HAP-1 (cell line): ENCODE results near the gene ASF1B.
A peak's percentile ranks its signal among the peaks of the same experiment; 100 is the strongest.
"Not testable (repeated sequence)": the region's sequence is repeated elsewhere in the genome, so short reads cannot be mapped to it uniquely, and the experiment has no call there.

Experiments used
- DNase-seq, 2 experiments: peaks; one replicate each; pipeline ENCODE4 v3.0.0-alpha.2; 2016 to 2020; ENCODE audit warnings: low spot score in 2 of 2
- H3K27me3 ChIP-seq: fragments of 250-450 bp; sonication (Bioruptor Pico); 2 replicates; pipeline ENCODE4 v1.5.1; 2020; ENCODE audit warnings: low read depth, mild to moderate bottlenecking, moderate library complexity
- H3K36me3 ChIP-seq: fragments of 250-450 bp; sonication (Bioruptor Pico); replicated peaks from 2 replicates; pipeline ENCODE4 v1.5.1; 2020; ENCODE audit warnings: mild to moderate bottlenecking
- H3K4me1 ChIP-seq: fragments of 250-450 bp; sonication (Bioruptor Pico); 2 replicates; pipeline ENCODE4 v1.5.1; 2020; ENCODE audit warnings: mild to moderate bottlenecking
- H3K4me3 ChIP-seq: fragments of 250-450 bp; sonication (Bioruptor Pico); 2 replicates; pipeline ENCODE4 v1.5.1; 2020; ENCODE audit warnings: mild to moderate bottlenecking, moderate library complexity
- H3K9me3 ChIP-seq: fragments of 250-450 bp; sonication (Bioruptor Pico); 2 replicates; pipeline ENCODE4 v1.5.1; 2020; ENCODE audit warnings: mild to moderate bottlenecking, moderate library complexity
- in situ Hi-C: fragments of 300-500 bp; cut with MboI; formaldehyde crosslinking; loops from 3 replicates; pipeline ENCODE4 v1.14.3; 2020; ENCODE audit warnings: low sequenced_read_pairs, inconsistent platforms, mixed read lengths

ASF1B gene

DNA sequence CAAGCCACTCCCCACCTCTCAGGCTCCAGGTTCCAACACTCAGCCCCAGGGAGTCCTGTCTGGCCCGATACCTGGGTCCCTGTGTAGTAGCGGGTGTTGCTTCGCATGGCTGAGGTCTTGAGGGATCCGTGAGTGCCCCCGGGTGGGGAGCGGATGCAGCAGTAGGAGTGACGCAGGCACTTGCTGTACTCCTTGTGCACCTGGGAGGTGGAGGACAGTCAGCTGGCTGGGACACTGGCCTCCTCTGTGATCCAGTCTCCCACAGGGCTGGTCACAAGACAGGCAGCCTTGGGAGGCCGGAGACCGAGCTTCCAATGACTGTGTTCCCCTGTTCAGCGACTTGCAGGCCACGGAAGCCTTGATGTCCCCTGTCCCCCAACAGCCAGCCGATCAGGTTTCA lies 16.3 kb upstream of the ASF1B start:
- DNase-seq = no peak
- Histone ChIP-seq H3K36me3 (peaks cover 51% of the 10 kb centered on the region), H3K27me3 (no peaks in the 10 kb centered on the region), H3K9me3 (no peaks in the 10 kb centered on the region), H3K4me3 (no peak overlapping the region), H3K4me1 (peaks cover 7% of the 10 kb centered on the region)
- in situ Hi-C loops = no loop called here

DNA sequence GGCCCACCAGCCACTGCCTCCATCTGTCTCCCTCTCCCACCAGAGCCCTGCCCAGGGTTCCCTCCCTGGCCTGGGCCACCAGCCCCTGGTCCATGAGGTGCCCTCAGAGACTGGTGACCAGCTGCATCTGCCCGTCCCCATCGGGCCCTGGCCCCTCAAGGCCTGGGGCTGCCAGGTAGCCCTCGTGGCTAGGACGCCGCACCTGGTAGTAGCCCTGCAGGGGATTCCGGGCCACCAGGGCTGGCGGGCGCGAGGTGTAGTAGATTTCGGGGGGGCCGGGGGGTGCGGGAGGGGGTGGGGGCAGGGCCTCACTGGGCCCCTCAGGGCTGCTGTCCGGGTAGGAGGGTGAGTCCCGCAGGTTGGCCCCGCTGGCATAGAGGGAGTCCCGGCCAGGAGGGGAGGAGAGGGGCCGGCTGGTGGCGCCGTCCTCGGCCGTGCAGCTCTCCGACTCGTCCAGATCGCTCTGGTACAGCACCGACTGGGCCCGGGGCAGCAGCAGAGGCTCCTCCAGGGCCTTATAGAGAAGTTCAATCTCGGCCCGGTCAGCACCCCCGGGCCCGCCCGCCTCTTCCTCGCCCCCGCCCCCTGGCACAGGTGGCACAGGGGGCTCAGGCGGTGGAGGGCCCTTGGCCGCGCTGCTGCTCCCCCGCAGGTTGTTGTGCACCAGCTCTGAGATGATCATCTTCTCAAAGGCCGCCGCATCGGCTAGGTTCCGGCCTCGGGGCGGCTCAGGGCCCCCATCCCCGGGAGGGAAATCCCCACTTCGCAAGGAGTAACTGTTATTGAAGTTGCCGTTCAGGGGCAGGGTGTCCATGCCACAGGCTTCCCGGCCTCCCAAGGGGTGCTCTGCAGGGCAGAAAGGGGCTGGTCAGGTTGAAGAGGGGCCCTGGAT lies 14.6 kb upstream of the ASF1B start:
- H3K4me1 ChIP-seq = peaks cover 7% of the 10 kb centered on the region
- in situ Hi-C loops = no loop called here
- no peak overlapping the region for H3K4me3 ChIP-seq
- no peak for DNase-seq
- no peaks in the 10 kb centered on the region for H3K9me3 ChIP-seq
- H3K27me3 ChIP-seq = no peaks in the 10 kb centered on the region
- peaks cover 39% of the 10 kb centered on the region for H3K36me3 ChIP-seq

DNA sequence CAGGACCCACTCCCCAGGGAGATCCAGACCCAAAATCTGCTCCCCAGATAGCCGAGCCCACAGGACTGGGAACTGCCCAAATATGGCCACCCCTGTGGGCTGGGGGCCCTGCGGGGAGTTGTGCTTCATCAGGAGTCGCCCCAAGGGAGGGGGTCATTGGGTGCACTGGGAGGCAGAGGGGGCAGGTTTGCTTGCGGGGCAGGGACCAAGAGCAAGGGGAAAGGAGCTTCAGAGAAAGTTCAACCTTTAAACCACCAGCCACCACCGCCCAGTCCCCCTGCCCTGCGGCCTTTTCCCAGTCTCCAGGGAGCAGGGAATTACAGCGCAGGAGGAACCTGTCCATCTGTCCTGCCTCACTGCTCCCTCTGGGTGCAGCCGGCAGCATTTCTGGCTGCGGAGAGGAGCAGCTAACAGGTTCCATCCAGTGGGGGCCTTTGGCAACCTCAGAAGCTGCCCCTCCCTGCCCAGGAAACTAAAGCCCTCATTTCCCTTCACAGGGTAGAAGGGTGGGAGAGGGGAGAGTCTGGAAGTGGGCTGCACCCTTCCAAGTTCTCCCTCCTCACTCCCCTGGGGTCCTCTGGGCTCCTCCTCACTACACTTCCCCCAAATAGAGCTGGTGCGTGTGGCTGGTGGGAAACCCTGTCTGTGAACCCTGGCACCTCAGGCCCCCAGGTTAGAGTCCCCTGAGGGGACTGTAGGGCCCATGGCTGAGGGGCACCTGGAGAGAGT lies 13.8 kb upstream of the ASF1B start:
- DNase-seq = no peak

GRCh38 chr19:14149509-14149994 lies 13.2 kb upstream of the ASF1B start:
- DNase-seq = no peak
- in situ Hi-C loops = no loop called here
- peaks cover 7% of the 10 kb centered on the region for H3K4me1 ChIP-seq

More for the DNA sequence above, 13.8 kb upstream of the ASF1B start:
- Histone ChIP-seq H3K36me3 (peaks cover 34% of the 10 kb centered on the region), H3K4me3 (no peak overlapping the region), H3K27me3 (no peaks in the 10 kb centered on the region), H3K9me3 (no peaks in the 10 kb centered on the region), H3K4me1 (peaks cover 7% of the 10 kb centered on the region)
- in situ Hi-C loops = no loop called here

GRCh38 chr19:14148751-14149410 lies 12.5 kb upstream of the ASF1B start:
- in situ Hi-C loops = no loop called here
- Histone ChIP-seq H3K36me3 (peaks cover 21% of the 10 kb centered on the region), H3K27me3 (no peaks in the 10 kb centered on the region), H3K4me1 (peaks cover 7% of the 10 kb centered on the region), H3K9me3 (no peaks in the 10 kb centered on the region), H3K4me3 (no peak overlapping the region)
- DNase-seq = no peak

More at GRCh38 chr19:14149509-14149994, 13.2 kb upstream of the ASF1B start:
- Histone ChIP-seq H3K27me3 (no peaks in the 10 kb centered on the region), H3K9me3 (no peaks in the 10 kb centered on the region), H3K4me3 (no peak overlapping the region), H3K36me3 (peaks cover 27% of the 10 kb centered on the region)

DNA sequence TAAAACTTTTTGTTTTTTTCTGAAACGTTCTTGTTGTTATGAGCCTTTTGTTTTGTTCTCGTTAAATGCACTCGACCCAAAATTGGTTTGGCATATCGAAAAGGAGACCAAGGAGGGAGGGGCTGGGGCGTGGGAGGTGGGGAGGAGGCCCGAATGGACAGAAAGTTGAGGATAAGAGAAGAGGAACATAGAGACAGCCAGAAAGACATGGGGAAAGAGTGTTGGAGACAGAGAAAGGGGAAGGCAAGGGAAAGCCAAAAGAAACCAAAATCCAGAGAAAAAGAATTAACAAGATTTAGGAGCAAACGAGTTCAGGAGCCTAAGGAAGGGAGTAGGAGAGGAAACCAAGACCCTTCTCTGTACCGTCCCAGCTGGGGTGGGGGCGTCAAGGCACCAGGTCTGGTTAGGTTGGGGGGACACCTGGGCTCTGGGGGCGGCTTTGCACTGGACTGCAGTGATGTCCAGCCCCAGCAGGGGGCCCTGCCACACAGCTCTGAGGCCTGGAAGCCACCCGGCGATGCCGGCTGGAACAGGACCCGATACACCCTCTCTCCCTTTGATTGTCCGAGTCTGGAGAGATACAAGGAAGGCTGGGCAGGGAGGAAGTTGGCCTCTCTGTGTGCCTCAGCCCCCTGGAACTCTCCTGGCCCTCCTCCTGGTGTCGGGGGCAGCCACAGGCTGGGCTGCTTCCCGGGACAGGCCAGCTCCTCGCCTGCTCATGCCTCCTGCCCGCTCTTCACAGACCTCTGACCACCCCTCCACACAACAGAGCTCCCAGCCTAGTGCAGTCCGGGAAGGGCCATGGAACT lies 11.6 kb upstream of the ASF1B start:
- Histone ChIP-seq H3K9me3 (no peaks in the 10 kb centered on the region), H3K4me1 (peaks cover 7% of the 10 kb centered on the region), H3K4me3 (no peak overlapping the region), H3K36me3 (peaks cover 20% of the 10 kb centered on the region), H3K27me3 (no peaks in the 10 kb centered on the region)
- DNase-seq = peak; percentile 22 to 79
- in situ Hi-C loops = no loop called here

GRCh38 chr19:14146789-14147216 lies 10.4 kb upstream of the ASF1B start:
- H3K9me3 ChIP-seq = no peaks in the 10 kb centered on the region
- H3K36me3 ChIP-seq = peaks cover 8% of the 10 kb centered on the region
- DNase-seq = no peak
- peaks cover 7% of the 10 kb centered on the region for H3K4me1 ChIP-seq
- in situ Hi-C loops = no loop called here
- H3K4me3 ChIP-seq = no peak overlapping the region
- H3K27me3 ChIP-seq = no peaks in the 10 kb centered on the region

DNA sequence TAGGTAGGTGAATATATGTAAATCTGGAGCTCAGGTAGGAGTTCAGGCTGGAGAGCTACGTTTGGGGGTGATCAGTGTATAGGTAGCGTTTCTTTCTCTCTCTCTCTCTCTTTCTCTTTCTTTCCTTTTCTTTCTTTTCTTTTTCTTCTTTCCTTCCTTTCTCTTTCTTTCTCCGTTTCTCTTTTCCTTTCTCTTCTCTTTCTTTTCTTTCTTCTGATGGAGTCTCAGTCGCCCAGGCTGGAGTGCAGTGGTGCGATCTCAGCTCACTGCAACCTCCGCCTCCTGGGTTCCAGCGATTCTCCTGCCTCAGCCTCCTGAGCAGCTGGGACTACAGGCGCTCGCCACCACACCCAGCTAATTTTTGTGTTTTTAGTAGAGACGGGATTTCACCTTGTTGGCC lies 9.8 kb upstream of the ASF1B start:
- not testable (repeated sequence) for H3K27me3 ChIP-seq

DNA sequence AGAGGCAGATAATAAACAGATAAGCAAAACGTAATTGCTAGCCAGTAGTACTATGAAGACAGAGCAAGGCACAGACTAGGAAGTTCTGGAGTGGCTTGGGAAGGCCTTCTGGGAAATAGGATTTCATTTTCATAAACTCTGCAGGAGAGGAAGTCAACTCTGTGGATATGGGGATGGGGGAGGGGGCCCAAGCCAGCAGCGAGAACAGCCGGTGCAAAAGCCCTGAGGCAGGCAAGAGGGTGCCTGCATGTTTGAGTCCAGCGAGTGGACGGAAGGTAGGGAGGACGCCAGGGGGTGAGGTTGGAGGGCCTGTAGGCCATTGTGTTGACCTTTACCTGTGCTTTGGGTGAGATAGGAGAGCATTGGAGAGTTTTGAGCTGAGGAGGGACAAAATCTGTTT lies 9.0 kb upstream of the ASF1B start:
- in situ Hi-C loops = no loop called here

More for the DNA sequence above, 9.8 kb upstream of the ASF1B start:
- H3K36me3 ChIP-seq, in situ Hi-C loops, H3K9me3 ChIP-seq, H3K4me3 ChIP-seq, H3K4me1 ChIP-seq, DNase-seq: not testable (repeated sequence)

DNA sequence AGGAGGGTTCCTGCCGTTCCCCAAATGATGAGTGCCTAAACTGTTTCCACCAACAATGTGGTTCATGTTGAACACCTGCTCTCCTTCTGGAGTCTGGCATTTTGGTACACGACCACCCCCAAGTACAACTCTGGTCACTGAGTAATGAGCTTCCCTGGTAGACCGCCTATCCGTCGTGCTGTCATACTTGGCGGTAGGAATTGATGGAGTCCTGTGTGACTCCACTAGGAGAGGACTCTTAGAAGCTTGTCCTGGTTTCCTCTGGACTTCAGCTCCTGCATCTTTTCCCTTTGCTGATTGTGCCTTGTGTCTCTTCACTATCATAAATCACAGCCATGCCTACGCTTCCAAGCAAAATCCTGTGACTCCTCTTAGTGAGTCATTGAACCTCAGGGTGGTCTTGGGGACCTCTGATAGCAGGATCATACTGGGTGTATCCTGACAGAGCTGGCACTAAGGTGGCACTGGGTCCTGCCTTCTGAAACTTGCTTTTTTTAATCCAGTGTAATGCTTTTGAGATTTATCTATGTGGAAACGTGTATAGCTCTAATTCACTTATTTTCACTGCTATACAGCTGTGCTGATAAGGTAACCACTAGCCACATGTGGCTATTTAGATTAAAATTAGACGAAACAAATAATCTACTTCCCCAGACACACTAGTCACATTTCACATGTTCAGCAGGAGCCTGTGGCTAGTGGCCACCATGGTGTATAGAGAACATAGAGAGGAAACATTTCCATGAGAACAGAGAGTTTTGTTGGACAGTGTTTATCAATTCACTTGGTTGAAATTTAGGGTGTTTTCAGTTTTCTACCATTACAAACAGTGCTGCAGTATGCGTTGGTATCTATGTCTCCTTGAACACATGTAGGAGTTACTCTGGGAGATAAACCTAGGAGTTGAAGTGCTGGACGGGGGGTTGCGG lies 6.1 kb upstream of the ASF1B start:
- H3K36me3 ChIP-seq = no peaks in the 10 kb centered on the region
- H3K4me3 ChIP-seq = no peak overlapping the region
- H3K27me3 ChIP-seq = no peaks in the 10 kb centered on the region
- H3K9me3 ChIP-seq = no peaks in the 10 kb centered on the region
- H3K4me1 ChIP-seq = peaks cover 21% of the 10 kb centered on the region
- in situ Hi-C loops = no loop called here
- no peak for DNase-seq

More for the DNA sequence above, 9.0 kb upstream of the ASF1B start:
- no peaks in the 10 kb centered on the region for H3K9me3 ChIP-seq
- no peak overlapping the region for H3K4me3 ChIP-seq
- no peak for DNase-seq
- peaks cover 7% of the 10 kb centered on the region for H3K4me1 ChIP-seq
- no peaks in the 10 kb centered on the region for H3K36me3 ChIP-seq
- H3K27me3 ChIP-seq = no peaks in the 10 kb centered on the region

DNA sequence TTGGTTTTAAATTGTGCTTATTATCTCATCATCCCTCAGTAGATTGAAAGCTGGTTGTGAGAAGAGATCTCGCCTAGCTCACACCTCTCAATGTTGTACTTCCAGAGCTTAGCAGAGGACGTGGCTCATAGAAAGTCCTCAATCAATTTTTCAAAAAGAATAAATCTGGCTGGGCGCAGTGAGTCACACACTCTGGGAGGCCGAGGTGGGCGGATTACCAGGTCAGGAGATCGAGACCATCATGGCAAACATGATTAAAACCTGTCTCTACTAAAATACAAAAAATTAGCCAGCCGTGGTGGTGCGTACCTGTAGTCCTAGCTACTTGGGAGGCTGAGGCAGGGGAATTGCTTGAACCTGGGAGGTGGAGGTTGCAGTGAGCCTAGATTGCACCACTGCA lies 4.7 kb upstream of the ASF1B start:
- in situ Hi-C loops = no loop called here
- Histone ChIP-seq H3K27me3 (no peaks in the 10 kb centered on the region), H3K36me3 (no peaks in the 10 kb centered on the region), H3K4me1 (peaks cover 21% of the 10 kb centered on the region), H3K9me3 (no peaks in the 10 kb centered on the region), H3K4me3 (no peak overlapping the region)
- no peak for DNase-seq

GRCh38 chr19:14139944-14140343 lies 3.6 kb upstream of the ASF1B start:
- H3K4me3 ChIP-seq = no peak overlapping the region
- in situ Hi-C loops = no loop called here
- peaks cover 21% of the 10 kb centered on the region for H3K4me1 ChIP-seq
- no peaks in the 10 kb centered on the region for H3K36me3 ChIP-seq
- H3K27me3 ChIP-seq = no peaks in the 10 kb centered on the region
- no peaks in the 10 kb centered on the region for H3K9me3 ChIP-seq
- peak; percentile 89 to 94 for DNase-seq
